Lower lobe of right lung (tissue), 2 donors: ENCODE data around the gene VAPA. TPM values are rescaled to one million over a fixed set of nuclear protein-coding genes. Genes with fewer than 3 reads are reported as not detected.

Source experiments
- ATAC-seq, 2 donors: fragments of 200-7000 bp; cut with Tn5 transposase; one replicate each; pipeline ENCODE4 v1.9.1; 2020 to 2022; ENCODE audit warnings: mild to moderate bottlenecking in 2 of 2, moderate library complexity in 2 of 2
- DNase-seq: peaks from one replicate; pipeline ENCODE4 v3.0.0-alpha.2; 2020
- H3K27ac ChIP-seq: fragments of 200-600 bp; one replicate; pipeline ENCODE4 v1.8.0; 2022
- H3K27me3 ChIP-seq: fragments of 200-600 bp; one replicate; pipeline ENCODE4 v1.8.0; 2022; ENCODE audit warnings: low read depth
- H3K36me3 ChIP-seq: fragments of 200-600 bp; one replicate; pipeline ENCODE4 v1.8.0; 2022; ENCODE audit warnings: mild to moderate bottlenecking
- H3K4me1 ChIP-seq: fragments of 200-600 bp; one replicate; pipeline ENCODE4 v1.8.0; 2022
- H3K4me3 ChIP-seq: fragments of 200-600 bp; one replicate; pipeline ENCODE4 v1.8.0; 2022; ENCODE audit warnings: mild to moderate bottlenecking
- H3K9me3 ChIP-seq: fragments of 200-600 bp; one replicate; pipeline ENCODE4 v1.8.0; 2022
- CTCF ChIP-seq: fragments of 200-600 bp; IDR thresholded peaks from one replicate; pipeline ENCODE4 v1.8.0; 2022; ENCODE audit warnings: antibody characterized with exemption, mild to moderate bottlenecking
- intact Hi-C: fragments of 100-400 bp; cut with DNase I; formaldehyde crosslinking; loops from one replicate; pipeline ENCODE4 v1.11.0; 2022
- total RNA-seq: library from RNA; stranded (reverse); fragmentation: NEBNext Ultra II Directional; extraction: Animal tissue kit (Norgen Biotek cat#: 25700); gene quantifications from one replicate; pipeline ENCODE4 v1.2.1, GENCODE V29; 2021
- donor health status: DM: no; HTN: yes; CAD: no; lungs with severe emphysema.

Gene VAPA
- total RNA-seq, 1 donor from 2014 or later, result 235 TPM

GRCh38 chr18:9974279-9974915, 60.6 kb downstream of the VAPA start:
- H3K4me1 ChIP-seq, result no peaks in the 10 kb centered on the region
- H3K27ac ChIP-seq, result no peak overlapping the region
- no peaks in the 10 kb centered on the region for H3K27me3 ChIP-seq
- peaks cover 17% of the 10 kb centered on the region for H3K9me3 ChIP-seq
- no peak overlapping the region for H3K4me3 ChIP-seq
- intact Hi-C loops, result loop anchor here (5.0 kb wide), 1 partner anchor 548 kb away; no protein-coding TSS in a partner anchor
- DNase-seq, result no peak
- no peak for ATAC-seq
- no peak for TF ChIP-seq CTCF
- H3K36me3 ChIP-seq, result no peaks in the 10 kb centered on the region

- Histone ChIP-seq H3K36me3 (no peaks in the 10 kb centered on the region), H3K4me3 (no peak overlapping the region), H3K27ac (no peak overlapping the region), H3K9me3 (peaks cover 17% of the 10 kb centered on the region), H3K4me1 (no peaks in the 10 kb centered on the region), H3K27me3 (no peaks in the 10 kb centered on the region)
- ATAC-seq (no peak), DNase-seq (no peak)
- intact Hi-C loops, result no loop called here
- no peak for TF ChIP-seq CTCF
These were observed 61.8 kb downstream of the VAPA start for GRCh38 chr18:9975658-9976057.

GRCh38 chr18:9982711-9983110, 68.9 kb downstream of the VAPA start:
- Histone ChIP-seq H3K4me1 (no peaks in the 10 kb centered on the region), H3K36me3 (no peaks in the 10 kb centered on the region), H3K4me3 (no peak overlapping the region), H3K27ac (no peak overlapping the region), H3K9me3 (no peaks in the 10 kb centered on the region), H3K27me3 (no peaks in the 10 kb centered on the region)
- ATAC-seq (no peak), DNase-seq (no peak)
- intact Hi-C loops, result no loop called here
- TF ChIP-seq CTCF, result no peak

GRCh38 chr18:9984080-9984479, 70.3 kb downstream of the VAPA start:
- ATAC-seq (no peak), DNase-seq (no peak)
- Histone ChIP-seq H3K27me3 (no peaks in the 10 kb centered on the region), H3K4me3 (no peak overlapping the region), H3K36me3 (no peaks in the 10 kb centered on the region), H3K27ac (no peak overlapping the region), H3K9me3 (no peaks in the 10 kb centered on the region), H3K4me1 (no peaks in the 10 kb centered on the region)
- intact Hi-C loops, result no loop called here
- no peak for TF ChIP-seq CTCF

- Histone ChIP-seq H3K4me1 (peaks cover 2% of the 10 kb centered on the region), H3K27me3 (no peaks in the 10 kb centered on the region), H3K36me3 (no peaks in the 10 kb centered on the region), H3K4me3 (no peak overlapping the region), H3K27ac (no peak overlapping the region), H3K9me3 (no peaks in the 10 kb centered on the region)
- TF ChIP-seq CTCF, result no peak
- DNase-seq (no peak), ATAC-seq (no peak)
- intact Hi-C loops, result no loop called here
These were observed 71.8 kb downstream of the VAPA start for GRCh38 chr18:9985641-9986040.
